ENCODE results near the gene GALNT2. TPM values are rescaled to one million over a fixed set of nuclear protein-coding genes. Genes with fewer than 3 reads are reported as not detected.

The GALNT2 gene
- total RNA-seq, 4 donors from 2014 or later: 41.7 to 56.4 (median 50.7) TPM

GRCh38 chr1:230141021-230141648 is 74.1 kb downstream of the GALNT2 start:
- no peak for TF ChIP-seq CTCF (IDR thresholded peaks at IDR 0.05; ENCODE audit: low read depth)

- TF ChIP-seq CTCF (IDR thresholded peaks at IDR 0.05; ENCODE audit: low read depth): no peak
Observed at GRCh38 chr1:230141797-230142607, 75.0 kb downstream of the GALNT2 start.

GRCh38 chr1:230142608-230143210 is 75.7 kb downstream of the GALNT2 start:
- no peak for TF ChIP-seq CTCF (IDR thresholded peaks at IDR 0.05; ENCODE audit: low read depth)

GRCh38 chr1:230143534-230143933 is 76.5 kb downstream of the GALNT2 start:
- TF ChIP-seq CTCF (IDR thresholded peaks at IDR 0.05; ENCODE audit: low read depth): no peak

- no peak for TF ChIP-seq CTCF (IDR thresholded peaks at IDR 0.05; ENCODE audit: low read depth)
Observed at GRCh38 chr1:230144010-230144614, 77.1 kb downstream of the GALNT2 start.

GRCh38 chr1:230144758-230145504 is 77.9 kb downstream of the GALNT2 start:
- no peak for TF ChIP-seq CTCF (IDR thresholded peaks at IDR 0.05; ENCODE audit: low read depth)

All from subcutaneous adipose tissue (tissue), 4 donors.